RWPE1 (cell line): ENCODE measurements around the gene MPP4.
"Not testable (repeated sequence)": the region's sequence is repeated elsewhere in the genome, so short reads cannot be mapped to it uniquely, and the experiment has no call there.

Experiments
- CTCF ChIA-PET: fragments of 350-600 bp; sonication (Branson Sonifier 250); formaldehyde crosslinking; extraction: SDS; loops from one replicate; lab custom pipeline; 2021; lab: Yijun Ruan, JAX
- POLR2A ChIA-PET: fragments of 400-600 bp; formaldehyde crosslinking; extraction: SDS; loops from one replicate; lab custom pipeline; 2020; ENCODE audit warnings: antibody characterized with exemption; ENCODE audit not compliant: low non-redundant PET; lab: Yijun Ruan, JAX
- DNase-seq: peaks from one replicate; pipeline ENCODE4 v3.0.0; 2012; ENCODE audit warnings: low spot score
- H3K27ac ChIP-seq: fragments of 450-650 bp; 2 replicates; pipeline ENCODE4 v1.5.1; 2017
- TF ChIP-seq, protein P1 (sequence below): fragments of 450-650 bp; conservative IDR thresholded peaks from 2 replicates; pipeline ENCODE4 v1.5.1; 2017; ENCODE audit warnings: low read depth, mild to moderate bottlenecking

The MPP4 gene

DNA sequence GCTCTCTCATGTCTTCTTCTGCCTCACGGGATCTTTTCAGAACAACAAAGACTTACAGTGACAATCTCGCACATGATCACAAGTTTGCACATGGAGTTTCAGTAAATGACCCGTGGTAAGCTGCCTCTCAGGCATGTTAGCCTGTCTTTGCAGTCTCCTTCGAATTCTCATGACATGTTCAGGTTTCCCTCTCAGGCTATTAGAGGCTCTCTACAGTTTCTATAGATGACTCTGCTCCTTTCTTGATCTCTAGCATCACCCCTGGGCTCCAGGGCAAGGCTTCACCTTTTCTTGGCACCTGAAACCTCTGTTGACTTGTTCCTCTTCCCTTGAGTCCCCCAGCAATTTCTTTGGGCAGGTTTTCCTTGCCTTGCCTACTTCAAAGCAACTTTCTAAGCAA is 23.0 kb downstream of the MPP4 start:
- TF ChIP-seq, protein P1, sequence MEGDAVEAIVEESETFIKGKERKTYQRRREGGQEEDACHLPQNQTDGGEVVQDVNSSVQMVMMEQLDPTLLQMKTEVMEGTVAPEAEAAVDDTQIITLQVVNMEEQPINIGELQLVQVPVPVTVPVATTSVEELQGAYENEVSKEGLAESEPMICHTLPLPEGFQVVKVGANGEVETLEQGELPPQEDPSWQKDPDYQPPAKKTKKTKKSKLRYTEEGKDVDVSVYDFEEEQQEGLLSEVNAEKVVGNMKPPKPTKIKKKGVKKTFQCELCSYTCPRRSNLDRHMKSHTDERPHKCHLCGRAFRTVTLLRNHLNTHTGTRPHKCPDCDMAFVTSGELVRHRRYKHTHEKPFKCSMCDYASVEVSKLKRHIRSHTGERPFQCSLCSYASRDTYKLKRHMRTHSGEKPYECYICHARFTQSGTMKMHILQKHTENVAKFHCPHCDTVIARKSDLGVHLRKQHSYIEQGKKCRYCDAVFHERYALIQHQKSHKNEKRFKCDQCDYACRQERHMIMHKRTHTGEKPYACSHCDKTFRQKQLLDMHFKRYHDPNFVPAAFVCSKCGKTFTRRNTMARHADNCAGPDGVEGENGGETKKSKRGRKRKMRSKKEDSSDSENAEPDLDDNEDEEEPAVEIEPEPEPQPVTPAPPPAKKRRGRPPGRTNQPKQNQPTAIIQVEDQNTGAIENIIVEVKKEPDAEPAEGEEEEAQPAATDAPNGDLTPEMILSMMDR: no peak
- no peak overlapping the region for H3K27ac ChIP-seq
- DNase-seq: no peak
- CTCF ChIA-PET: no interaction called here
- POLR2A ChIA-PET: no interaction called here

DNA sequence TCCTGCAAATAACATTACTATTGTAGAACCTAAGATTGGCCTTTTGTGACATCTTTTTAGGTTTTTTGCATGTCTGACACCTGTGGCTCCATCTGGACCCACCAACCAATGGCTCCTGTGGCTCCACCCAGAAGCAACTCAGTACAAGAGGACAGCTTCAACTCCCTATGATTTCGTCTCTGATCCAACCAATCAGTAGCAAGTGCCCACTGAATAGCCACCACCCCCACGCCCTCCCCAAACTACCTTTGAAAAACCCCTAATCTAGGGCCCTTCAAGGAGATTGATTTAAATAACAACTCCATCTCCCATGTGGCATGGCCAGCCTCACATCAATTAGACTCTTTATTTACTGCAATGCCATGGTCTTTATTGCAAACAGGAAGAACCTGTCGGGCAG is 23.6 kb downstream of the MPP4 start:
- TF ChIP-seq, protein P1: no peak
- CTCF ChIA-PET: no interaction called here
- H3K27ac ChIP-seq: no peak overlapping the region
- no peak for DNase-seq
- POLR2A ChIA-PET: no interaction called here

DNA sequence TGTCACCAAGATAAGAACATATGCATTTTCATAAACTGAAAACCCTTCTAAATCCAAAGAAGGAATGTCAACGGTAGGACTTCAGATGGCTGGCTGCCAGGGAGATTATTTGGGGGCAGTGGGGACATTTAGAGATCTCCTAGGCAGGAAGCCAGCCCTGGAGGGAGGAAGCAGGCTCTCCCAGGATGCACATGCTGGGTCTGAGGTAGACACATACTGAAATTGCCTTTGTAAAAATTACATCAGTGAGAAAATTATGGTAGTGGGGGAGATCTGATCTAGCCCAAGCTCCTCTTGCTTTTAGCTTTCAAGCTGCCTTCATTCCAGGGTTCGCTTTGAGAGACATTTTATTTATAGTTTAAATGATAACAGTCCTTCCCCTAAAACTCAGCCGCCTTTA is 24.1 kb downstream of the MPP4 start:
- H3K27ac ChIP-seq: no peak overlapping the region
- no peak for DNase-seq
- POLR2A ChIA-PET: no interaction called here
- TF ChIP-seq, protein P1: no peak
- CTCF ChIA-PET: no interaction called here

DNA sequence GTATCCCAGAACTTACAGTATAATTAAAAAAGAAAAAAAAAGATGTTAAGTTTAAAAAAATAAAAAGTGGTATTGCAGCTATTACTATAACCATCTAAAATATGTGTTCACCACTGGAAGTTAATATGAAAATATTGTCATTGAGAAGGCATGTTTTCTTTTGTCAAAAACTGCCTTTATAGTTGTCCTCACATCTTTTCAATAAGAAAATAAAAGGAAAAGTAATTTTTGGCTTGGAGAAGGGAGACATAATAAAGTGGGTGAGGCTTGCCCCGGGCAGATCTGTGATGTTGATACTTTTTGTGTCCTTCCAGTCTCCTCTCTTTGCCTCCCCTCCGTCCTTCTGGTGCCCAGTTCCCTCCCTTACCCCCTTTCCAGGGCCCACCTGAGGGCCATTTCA is 24.9 kb downstream of the MPP4 start:
- no peak for DNase-seq
- ChIA-PET CTCF (no interaction called here), POLR2A (no interaction called here)
- no peak overlapping the region for H3K27ac ChIP-seq
- TF ChIP-seq, protein P1: no peak

DNA sequence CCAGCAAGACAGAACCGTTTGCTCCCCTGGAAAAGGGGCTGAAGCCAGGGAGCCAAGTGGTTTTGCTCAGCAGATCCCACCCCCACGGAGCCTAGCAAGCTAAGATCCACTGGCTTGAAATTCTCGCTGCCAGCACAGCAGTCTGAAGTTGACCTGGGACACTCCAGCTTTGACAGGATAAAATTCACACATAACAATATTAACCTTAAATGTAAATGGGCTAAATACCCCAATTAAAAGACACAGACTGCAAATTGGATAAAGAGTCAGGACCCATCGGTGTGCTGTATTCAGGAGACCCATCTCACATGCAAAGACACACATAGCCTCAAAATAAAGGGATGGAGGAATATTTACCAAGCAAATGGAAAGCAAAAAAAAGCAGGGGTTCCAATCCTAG is 27.2 kb downstream of the MPP4 start:
- DNase-seq, POLR2A ChIA-PET, H3K27ac ChIP-seq: not testable (repeated sequence)
- CTCF ChIA-PET: interaction anchor here (0.6 kb wide), 1 partner anchor 439 kb away, joined by 3 read pairs; no protein-coding TSS in a partner anchor

DNA sequence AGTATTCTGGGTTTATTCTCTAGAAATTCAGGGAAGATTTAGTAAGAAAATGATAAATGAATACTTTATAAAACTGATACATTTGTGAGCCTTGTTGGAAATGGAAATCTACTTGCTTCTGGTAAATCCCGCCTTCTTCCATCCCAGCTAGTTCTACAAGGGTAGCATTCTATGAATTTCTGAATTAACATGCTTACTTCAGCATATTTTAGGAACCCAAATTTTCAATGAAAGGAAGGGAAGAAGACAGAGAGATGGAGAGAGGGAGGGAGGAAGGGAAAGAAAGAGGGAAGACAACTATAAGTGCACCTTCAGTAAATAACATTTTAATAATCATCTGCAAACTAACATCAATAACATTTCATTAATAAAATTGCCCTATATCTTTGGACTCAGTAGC is 28.6 kb downstream of the MPP4 start:
- ChIA-PET POLR2A (no interaction called here), CTCF (no interaction called here)
- DNase-seq: no peak
- H3K27ac ChIP-seq: no peak overlapping the region
- TF ChIP-seq, protein P1: no peak

DNA sequence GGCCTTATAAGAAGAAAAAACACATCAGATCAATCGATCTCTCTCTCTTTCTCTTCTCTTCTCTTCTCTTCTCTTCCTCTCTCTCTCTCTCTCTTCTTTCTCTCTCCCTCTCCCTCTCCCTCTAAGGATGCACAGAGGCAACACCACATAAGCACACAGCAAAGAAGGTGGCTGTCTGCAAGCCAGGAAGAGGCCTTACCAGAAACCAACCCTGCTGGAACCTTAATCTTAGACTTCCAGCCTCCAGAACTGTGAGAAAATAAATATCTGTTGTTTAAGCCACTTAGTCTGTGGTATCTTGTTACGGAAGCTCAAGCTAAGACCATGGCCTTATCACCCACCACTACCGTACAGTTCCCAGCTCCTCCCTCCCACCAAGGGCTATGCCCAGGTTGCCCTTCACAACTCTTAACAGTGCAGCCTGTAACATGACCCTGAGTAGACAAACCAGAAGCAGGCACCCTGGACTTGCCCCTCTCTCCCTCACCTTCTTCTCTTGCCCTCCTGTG is 30.0 kb downstream of the MPP4 start:
- TF ChIP-seq, protein P1: no peak
- CTCF ChIA-PET: no interaction called here
- DNase-seq: no peak
- POLR2A ChIA-PET: no interaction called here
- H3K27ac ChIP-seq: no peak overlapping the region
